Trophoblast cell (in vitro differentiated cells and primary cell): Measurements from ENCODE around the gene TRAF5.
A peak's percentile ranks its signal among the peaks of the same experiment; 100 is the strongest.

Source experiments
- DNase-seq, 2 donors: peaks; one replicate each; pipeline ENCODE4 v3.0.0-alpha.2; 2016
- H2AFZ ChIP-seq: 2 replicates; pipeline ENCODE4 v1.6.1; 2013; ENCODE audit warnings: low read length, moderate library complexity, mild to moderate bottlenecking; ENCODE audit not compliant: insufficient read depth, poor library complexity
- H2AK5ac ChIP-seq: 2 replicates; pipeline ENCODE4 v1.6.1; 2013; ENCODE audit warnings: mild to moderate bottlenecking, low read length
- H2BK120ac ChIP-seq: 2 replicates; pipeline ENCODE4 v1.6.1; 2013; ENCODE audit warnings: low read length, mild to moderate bottlenecking, moderate library complexity; ENCODE audit not compliant: insufficient read depth, poor library complexity
- H2BK12ac ChIP-seq: 2 replicates; pipeline ENCODE4 v1.6.1; 2013; ENCODE audit warnings: mild to moderate bottlenecking, low read length, moderate library complexity
- H2BK5ac ChIP-seq: 2 replicates; pipeline ENCODE4 v1.6.1; 2013; ENCODE audit warnings: low read length, low read depth, moderate library complexity, mild to moderate bottlenecking; ENCODE audit not compliant: poor library complexity
- H3K14ac ChIP-seq: 2 replicates; pipeline ENCODE4 v1.6.1; 2013; ENCODE audit warnings: mild to moderate bottlenecking, low read length
- H3K18ac ChIP-seq: 2 replicates; pipeline ENCODE4 v1.6.1; 2013; ENCODE audit warnings: mild to moderate bottlenecking, low read length
- H3K23ac ChIP-seq: 2 replicates; pipeline ENCODE4 v1.6.1; 2013; ENCODE audit warnings: low read length
- H3K27ac ChIP-seq: 2 replicates; pipeline ENCODE4 v1.5.1; 2013; ENCODE audit warnings: low read depth, mild to moderate bottlenecking, inconsistent platforms, low read length, moderate library complexity
- H3K27me3 ChIP-seq: 2 replicates; pipeline ENCODE4 v1.6.1; 2013; ENCODE audit warnings: inconsistent platforms, mild to moderate bottlenecking, low read length, moderate library complexity; ENCODE audit not compliant: insufficient read depth
- H3K36me3 ChIP-seq, 2 experiments: 1 replicate in 1 of 2; 2 replicates in 1 of 2; pipeline ENCODE4 v1.6.1; 2013; ENCODE audit warnings: low read length in 2 of 2, mild to moderate bottlenecking in 2 of 2, moderate library complexity in 1 of 2; ENCODE audit not compliant: insufficient read depth in 2 of 2, control insufficient read depth in 1 of 2
- H3K4ac ChIP-seq: 2 replicates; pipeline ENCODE4 v1.6.1; 2013; ENCODE audit warnings: low read depth, mild to moderate bottlenecking, low read length, moderate library complexity
- H3K4me1 ChIP-seq, 2 experiments: 1 replicate in 1 of 2; 2 replicates in 1 of 2; pipeline ENCODE4 v1.6.1; 2013; ENCODE audit warnings: low read length in 2 of 2, mild to moderate bottlenecking in 2 of 2, moderate library complexity in 1 of 2; ENCODE audit not compliant: insufficient read depth in 2 of 2, control insufficient read depth in 1 of 2
- H3K4me2 ChIP-seq: 2 replicates; pipeline ENCODE4 v1.6.1; 2013; ENCODE audit warnings: inconsistent platforms, mild to moderate bottlenecking, low read length, moderate library complexity
- H3K4me3 ChIP-seq: 2 replicates; pipeline ENCODE4 v1.5.1; 2013; ENCODE audit warnings: mild to moderate bottlenecking, low read depth, low read length, inconsistent platforms
- H3K79me1 ChIP-seq: one replicate; pipeline ENCODE4 v1.6.1; 2013; ENCODE audit warnings: low read length
- H3K79me2 ChIP-seq: 2 replicates; pipeline ENCODE4 v1.6.1; 2013; ENCODE audit warnings: low read length, mild to moderate bottlenecking; ENCODE audit not compliant: control insufficient read depth, insufficient read depth, poor library complexity
- H3K9ac ChIP-seq: 2 replicates; pipeline ENCODE4 v1.6.1; 2013; ENCODE audit warnings: mild to moderate bottlenecking, low read length
- H3K9me3 ChIP-seq: 2 replicates; pipeline ENCODE4 v1.6.1; 2013; ENCODE audit warnings: low read depth, mild to moderate bottlenecking, control low read depth, inconsistent platforms, low read length; ENCODE audit not compliant: insufficient read depth
- H4K12ac ChIP-seq: 2 replicates; pipeline ENCODE4 v1.6.1; 2013; ENCODE audit warnings: low read depth, mild to moderate bottlenecking, low read length, moderate library complexity
- H4K8ac ChIP-seq: 2 replicates; pipeline ENCODE4 v1.6.1; 2013; ENCODE audit warnings: low read depth, mild to moderate bottlenecking, low read length, moderate library complexity
- H4K91ac ChIP-seq: one replicate; pipeline ENCODE4 v1.6.1; 2013; ENCODE audit warnings: low read depth, mild to moderate bottlenecking, low read length, moderate library complexity
- WGBS: extraction: QIAGEN DNeasy Blood & Tissue Kit; methylation state at CpG from one replicate; pipeline ENCODE4 v1.1.7; 2013; ENCODE audit warnings: missing lambda C conversion rate; ENCODE audit not compliant: insufficient read length, insufficient coverage; ENCODE audit errors: extremely low coverage; 5-methylcytosine and 5-hydroxymethylcytosine counted together

Gene TRAF5

DNA sequence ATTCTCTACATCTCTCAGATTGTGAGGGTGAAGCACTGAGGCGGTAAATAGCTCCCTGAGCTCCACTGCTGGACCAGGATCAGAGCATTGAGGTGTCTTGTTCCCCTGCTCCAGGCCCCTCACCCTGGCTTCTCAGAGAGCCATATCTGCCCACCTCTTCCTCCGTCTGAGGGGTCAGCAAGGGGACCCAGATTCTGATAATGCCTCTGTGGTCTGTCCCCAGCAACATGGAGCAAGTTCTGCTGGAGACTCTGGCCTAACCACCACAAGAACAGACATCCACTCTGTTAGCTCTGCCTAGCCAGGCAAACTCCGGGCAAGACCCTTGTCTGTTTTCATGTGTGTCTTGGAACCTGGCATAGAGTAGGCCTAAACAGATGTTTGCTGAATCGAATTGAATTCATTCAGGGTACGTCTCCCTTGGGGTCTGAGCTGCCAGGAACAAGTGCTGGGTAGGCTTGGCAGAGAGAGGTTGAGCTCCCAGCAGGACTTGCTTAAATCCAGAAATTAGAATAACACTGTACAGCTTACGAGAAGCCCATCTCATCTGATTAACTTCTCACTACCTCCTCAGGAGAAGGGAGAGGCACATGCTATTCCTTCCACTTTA lies 2.3 kb downstream of the TRAF5 start:
- no peak overlapping the region for H3K9ac ChIP-seq
- no peak overlapping the region for H2AFZ ChIP-seq
- H3K14ac ChIP-seq = no peak overlapping the region
- no peak overlapping the region for H4K91ac ChIP-seq
- no peak overlapping the region for H3K4me2 ChIP-seq
- H3K79me1 ChIP-seq = peaks cover 5% of the 10 kb centered on the region
- H4K12ac ChIP-seq = no peak overlapping the region
- H3K18ac ChIP-seq = no peak overlapping the region
- no peak overlapping the region for H4K8ac ChIP-seq
- no peak overlapping the region for H2AK5ac ChIP-seq
- H3K4me3 ChIP-seq = no peak overlapping the region
- WGBS = no CpG with 5 or more reads among the region's 6 CpGs
- no peak overlapping the region for H3K4ac ChIP-seq
- H3K36me3 ChIP-seq = no peaks in the 10 kb centered on the region
- H3K4me1 ChIP-seq = peaks cover 10 to 12% of the 10 kb centered on the region in 2 experiments
- no peak overlapping the region for H3K23ac ChIP-seq
- peaks cover 3% of the 10 kb centered on the region for H3K79me2 ChIP-seq
- H2BK12ac ChIP-seq = no peak overlapping the region
- no peaks in the 10 kb centered on the region for H3K9me3 ChIP-seq
- no peak overlapping the region for H3K27ac ChIP-seq
- DNase-seq = no peak
- H2BK120ac ChIP-seq = no peak overlapping the region
- no peak overlapping the region for H2BK5ac ChIP-seq
- H3K27me3 ChIP-seq = no peaks in the 10 kb centered on the region

DNA sequence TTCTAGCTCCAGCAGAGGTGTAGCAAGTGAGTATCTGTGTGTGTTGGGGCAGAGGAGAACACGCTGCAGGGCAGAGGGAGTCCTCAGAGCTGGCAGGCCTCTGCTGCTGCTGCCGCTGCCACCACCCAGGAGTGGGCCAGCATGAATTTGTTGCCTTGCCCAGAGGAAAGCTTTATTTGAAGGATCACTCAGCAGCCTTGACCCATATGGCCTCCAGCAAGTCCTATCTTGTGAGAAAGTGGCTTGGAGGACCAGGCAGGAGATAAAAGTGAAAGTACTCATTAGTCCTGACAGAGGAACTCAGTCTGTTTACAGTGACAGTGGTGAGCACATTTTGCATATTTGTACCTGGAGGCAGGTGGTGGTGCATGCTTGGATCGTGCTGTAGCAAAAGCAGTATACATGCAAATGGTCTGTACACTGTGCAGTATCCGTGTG lies 3.1 kb downstream of the TRAF5 start:
- H3K36me3 ChIP-seq = no peaks in the 10 kb centered on the region
- H3K79me2 ChIP-seq = peaks cover 3% of the 10 kb centered on the region
- no peak overlapping the region for H2BK120ac ChIP-seq
- H4K91ac ChIP-seq = no peak overlapping the region
- H3K9me3 ChIP-seq = no peaks in the 10 kb centered on the region
- no peak overlapping the region for H3K23ac ChIP-seq
- H3K9ac ChIP-seq = no peak overlapping the region
- H3K79me1 ChIP-seq = peaks cover 5% of the 10 kb centered on the region
- no peak overlapping the region for H3K4ac ChIP-seq
- WGBS = no CpG with 5 or more reads among the region's 4 CpGs
- no peak overlapping the region for H2AK5ac ChIP-seq
- H2AFZ ChIP-seq = no peak overlapping the region
- no peaks in the 10 kb centered on the region for H3K27me3 ChIP-seq
- H3K18ac ChIP-seq = no peak overlapping the region
- no peak overlapping the region for H3K14ac ChIP-seq
- no peak overlapping the region for H2BK5ac ChIP-seq
- H3K4me2 ChIP-seq = no peak overlapping the region
- H3K27ac ChIP-seq = no peak overlapping the region
- H2BK12ac ChIP-seq = no peak overlapping the region
- peaks cover 10 to 12% of the 10 kb centered on the region in 2 experiments for H3K4me1 ChIP-seq
- no peak overlapping the region for H3K4me3 ChIP-seq
- H4K12ac ChIP-seq = no peak overlapping the region
- peak; percentile 38 to 64 for DNase-seq
- no peak overlapping the region for H4K8ac ChIP-seq

DNA sequence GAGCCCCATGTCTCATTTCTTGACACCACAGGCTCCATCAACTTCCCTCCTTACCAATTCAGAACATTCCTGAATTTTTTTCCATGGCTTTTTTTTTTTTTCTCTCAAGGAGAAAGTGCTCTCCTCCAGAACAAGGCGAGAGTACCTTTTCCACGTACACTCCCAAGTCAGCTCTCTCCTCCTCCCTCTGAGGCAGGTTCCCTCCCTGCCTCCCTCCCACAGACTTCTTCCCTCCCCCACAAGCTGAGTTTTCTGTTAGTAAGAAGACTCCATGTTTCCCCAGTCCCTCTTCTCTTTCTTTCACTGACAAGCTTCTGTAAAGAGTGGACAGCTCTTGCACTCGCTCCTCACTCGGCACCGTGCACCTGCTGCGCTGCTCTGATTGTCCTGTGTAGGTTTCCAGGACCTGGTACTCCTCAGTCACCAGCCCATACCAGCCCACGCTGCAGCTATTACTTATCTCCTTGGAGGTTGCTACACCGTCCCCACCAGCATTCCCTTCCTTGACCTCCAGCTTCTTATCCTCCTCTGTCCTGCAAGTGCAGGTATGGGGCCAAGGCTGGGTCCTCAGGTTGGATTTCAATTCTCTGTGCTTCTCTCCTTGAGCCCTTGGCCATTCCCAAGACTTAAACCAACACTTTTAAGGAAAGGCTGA lies 3.8 kb downstream of the TRAF5 start:
- no peak overlapping the region for H3K4me2 ChIP-seq
- H3K79me1 ChIP-seq = peaks cover 5% of the 10 kb centered on the region
- no peak overlapping the region for H3K4me3 ChIP-seq
- peaks cover 3% of the 10 kb centered on the region for H3K79me2 ChIP-seq
- no peak overlapping the region for H3K4ac ChIP-seq
- no peak overlapping the region for H3K14ac ChIP-seq
- no peak overlapping the region for H2BK12ac ChIP-seq
- no CpG with 5 or more reads among the region's 8 CpGs for WGBS
- no peak overlapping the region for H3K23ac ChIP-seq
- no peak overlapping the region for H2AK5ac ChIP-seq
- H3K27me3 ChIP-seq = no peaks in the 10 kb centered on the region
- H4K8ac ChIP-seq = no peak overlapping the region
- H3K36me3 ChIP-seq = no peaks in the 10 kb centered on the region
- H3K9me3 ChIP-seq = no peaks in the 10 kb centered on the region
- DNase-seq = peak in 1 of 2 donors; percentile 34
- H2AFZ ChIP-seq = no peak overlapping the region
- no peak overlapping the region for H3K18ac ChIP-seq
- no peak overlapping the region for H3K27ac ChIP-seq
- no peak overlapping the region for H2BK5ac ChIP-seq
- H4K12ac ChIP-seq = no peak overlapping the region
- no peak overlapping the region for H3K9ac ChIP-seq
- peaks cover 10 to 12% of the 10 kb centered on the region in 2 experiments for H3K4me1 ChIP-seq
- H4K91ac ChIP-seq = no peak overlapping the region
- H2BK120ac ChIP-seq = no peak overlapping the region

DNA sequence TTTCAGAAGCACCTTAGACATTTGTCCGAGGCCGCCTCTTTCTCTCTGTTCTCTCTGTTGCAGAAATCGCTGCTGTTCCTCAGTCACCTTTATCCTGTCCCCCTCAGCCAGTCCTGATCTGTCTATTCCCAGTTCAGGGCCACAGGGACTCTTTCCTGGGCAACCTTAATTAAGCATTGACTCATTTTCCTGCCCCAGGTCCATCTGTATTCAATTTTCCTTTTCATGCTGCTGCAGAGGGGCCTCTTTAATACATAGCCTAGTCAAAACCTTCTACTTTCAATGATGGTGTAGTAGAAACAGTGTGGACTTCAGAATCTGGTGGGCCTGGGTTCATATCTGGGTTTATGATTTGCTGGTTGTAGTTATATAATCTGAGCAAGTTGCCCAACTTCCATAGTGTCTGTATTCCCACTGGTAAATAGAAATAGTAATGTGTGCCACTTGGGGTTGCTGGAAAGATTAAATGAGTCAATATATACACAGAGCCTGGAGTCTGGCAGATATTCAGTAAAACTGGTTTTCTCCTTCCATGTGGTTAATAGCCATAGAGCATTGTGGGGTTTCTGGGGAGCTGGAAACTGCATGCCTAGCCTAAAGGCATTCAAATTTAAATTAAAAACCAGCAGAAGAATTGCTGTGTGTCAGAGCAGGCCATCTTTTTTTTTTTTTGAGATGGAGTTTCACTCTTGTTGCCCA lies 4.5 kb downstream of the TRAF5 start:
- H2AFZ ChIP-seq = no peak overlapping the region
- no peak overlapping the region for H3K9ac ChIP-seq
- no peak overlapping the region for H4K91ac ChIP-seq
- no peak overlapping the region for H3K27ac ChIP-seq
- no peak overlapping the region for H2BK12ac ChIP-seq
- H3K79me1 ChIP-seq = peaks cover 5% of the 10 kb centered on the region
- no peak overlapping the region for H2BK5ac ChIP-seq
- H2AK5ac ChIP-seq = no peak overlapping the region
- DNase-seq = no peak
- no peaks in the 10 kb centered on the region for H3K36me3 ChIP-seq
- H4K12ac ChIP-seq = no peak overlapping the region
- H3K18ac ChIP-seq = no peak overlapping the region
- H3K27me3 ChIP-seq = no peaks in the 10 kb centered on the region
- H3K4me2 ChIP-seq = no peak overlapping the region
- no peak overlapping the region for H3K4me3 ChIP-seq
- H3K79me2 ChIP-seq = peaks cover 3% of the 10 kb centered on the region
- H3K23ac ChIP-seq = no peak overlapping the region
- H4K8ac ChIP-seq = no peak overlapping the region
- H3K4me1 ChIP-seq = peaks cover 16% of the 10 kb centered on the region in 2 experiments
- H3K4ac ChIP-seq = no peak overlapping the region
- no peak overlapping the region for H3K14ac ChIP-seq
- H2BK120ac ChIP-seq = no peak overlapping the region
- no CpG with 5 or more reads among the region's 3 CpGs for WGBS
- no peaks in the 10 kb centered on the region for H3K9me3 ChIP-seq
